ENCODE results near the gene PSORS1C1. TPM values are rescaled to one million over a fixed set of nuclear protein-coding genes. Genes with fewer than 3 reads are reported as not detected.
"Not testable (repeated sequence)": the region's sequence is repeated elsewhere in the genome, so short reads cannot be mapped to it uniquely, and the experiment has no call there.

PSORS1C1 gene, protein sequence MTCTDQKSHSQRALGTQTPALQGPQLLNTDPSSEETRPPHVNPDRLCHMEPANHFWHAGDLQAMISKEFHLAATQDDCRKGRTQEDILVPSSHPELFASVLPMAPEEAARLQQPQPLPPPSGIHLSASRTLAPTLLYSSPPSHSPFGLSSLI
- total RNA-seq, result under 1 TPM in 2 of 6 experiments, not detected in 4; 0.07 to 0.42 TPM
- long read RNA-seq, result 0 reads

- no peak within 1 kb of the TSS for H3K27ac ChIP-seq
- H3K27me3 ChIP-seq, result no peaks in the 10 kb centered on the region
- DNase-seq, result peak in 1 of 3 donors; percentile 44
- TF ChIP-seq POLR2A (IDR thresholded peaks at IDR 0.05) (no peak), CTCF (IDR thresholded peaks at IDR 0.05) (no peak)
- ATAC-seq, result peak in 2 of 4 donors; percentile 30 to 88
- no peak within 1 kb of the TSS for H3K4me3 ChIP-seq
- intact Hi-C loops (cut with DNase I), result no loop called here
- no peaks in the 10 kb centered on the region for H3K36me3 ChIP-seq
- H3K4me1 ChIP-seq, result no peaks in the 10 kb centered on the region
- H3K9me3 ChIP-seq, result no peaks in the 10 kb centered on the region
- 26% methylated on average over 3 of the region's 3 CpGs for WGBS (ENCODE audit: insufficient coverage, low coverage, low lambda C conversion rate, missing lambda C conversion rate)
These were observed at the start of gene PSORS1C1 for GRCh38 chr6:31114541-31114878. TSS of gene PSORS1C1 (plus strand) at chr6:31114800. CDS start at chr6:31129633, 14,833 bp downstream.

DNA sequence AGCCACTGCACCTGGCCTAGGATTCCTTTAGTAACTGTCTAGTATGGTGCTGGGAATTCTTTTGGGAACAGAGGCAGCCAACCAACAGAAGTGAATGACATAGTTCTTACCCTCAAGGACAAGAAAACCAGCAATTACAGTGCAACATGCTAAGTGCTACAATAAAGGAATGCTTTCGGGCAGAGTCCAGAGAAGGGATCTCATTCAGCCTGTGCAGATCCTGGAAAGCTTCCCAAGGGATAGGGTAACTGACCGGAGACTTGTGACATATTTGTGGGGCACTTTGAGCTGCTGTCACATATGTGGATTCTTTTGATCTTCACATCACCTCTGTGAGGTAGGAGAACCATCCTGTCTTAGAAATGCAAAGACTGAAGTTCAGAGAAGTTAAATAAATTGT is 49.0 kb upstream of the PSORS1C1 start:
- Histone ChIP-seq H3K9me3 (no peaks in the 10 kb centered on the region), H3K4me3 (no peak overlapping the region), H3K27ac (no peak overlapping the region), H3K36me3 (no peaks in the 10 kb centered on the region), H3K4me1 (no peaks in the 10 kb centered on the region), H3K27me3 (no peaks in the 10 kb centered on the region)
- WGBS (ENCODE audit: insufficient coverage, low coverage, low lambda C conversion rate, missing lambda C conversion rate), result 17% methylated on average over 1 of the region's 2 CpGs
- ATAC-seq (no peak), DNase-seq (no peak)
- TF ChIP-seq CTCF (IDR thresholded peaks at IDR 0.05), result no peak
- no peak for TF ChIP-seq POLR2A (IDR thresholded peaks at IDR 0.05)
- intact Hi-C loops (cut with DNase I), result loop anchor here in 1 of 2 donors (10.0 kb wide), 1 partner anchor 231 kb away; no protein-coding TSS in a partner anchor

- not testable (repeated sequence) for DNase-seq, H3K4me3 ChIP-seq, H3K27ac ChIP-seq, H3K27me3 ChIP-seq, H3K36me3 ChIP-seq, H3K4me1 ChIP-seq, H3K9me3 ChIP-seq, ATAC-seq
- WGBS (ENCODE audit: insufficient coverage, low coverage, low lambda C conversion rate, missing lambda C conversion rate), result 82% methylated on average over 6 of the region's 32 CpGs
- intact Hi-C loops (cut with DNase I), result loop anchor here in 1 of 2 donors (10.0 kb wide), 1 partner anchor 232 kb away; no protein-coding TSS in a partner anchor
These were observed 47.6 kb upstream of the PSORS1C1 start for GRCh38 chr6:31067028-31067427.

DNA sequence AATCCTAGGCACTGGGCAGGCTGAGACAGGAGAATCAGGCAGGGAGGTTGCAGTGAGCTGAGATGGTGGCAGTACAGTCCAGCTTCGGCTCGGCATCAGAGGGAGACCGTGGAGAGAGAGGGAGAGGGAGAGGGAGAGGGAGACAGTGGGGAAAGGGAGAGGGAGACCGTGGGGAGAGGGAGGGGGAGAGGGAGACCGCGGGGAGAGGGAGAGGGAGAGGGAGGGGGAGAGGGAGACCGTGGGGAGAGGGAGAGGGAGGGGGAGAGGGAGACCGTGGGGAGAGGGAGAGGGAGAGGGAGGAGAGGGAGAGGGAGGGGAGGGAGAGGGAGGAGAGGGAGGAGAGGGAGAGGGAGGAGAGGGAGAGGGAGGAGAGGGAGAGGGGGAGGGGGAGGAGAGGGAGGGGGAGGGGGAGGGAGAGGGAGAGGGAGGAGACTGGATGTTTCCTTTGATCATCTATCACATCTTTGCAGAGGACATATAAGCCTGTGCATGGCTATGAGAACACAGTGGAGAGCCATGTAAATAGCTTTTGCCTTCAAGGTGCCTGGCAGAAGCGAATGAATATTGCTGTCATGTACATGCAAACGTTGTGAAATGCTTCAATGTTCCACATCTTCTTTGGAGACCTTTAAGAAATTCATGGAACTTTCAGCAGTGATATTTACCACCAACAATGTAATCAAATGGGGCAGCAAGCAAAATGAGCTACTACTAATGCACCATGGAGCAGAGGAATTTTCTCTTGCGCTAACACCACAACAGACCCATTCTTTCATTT is 46.5 kb upstream of the PSORS1C1 start:
- not testable (repeated sequence) for H3K27me3 ChIP-seq, H3K36me3 ChIP-seq, DNase-seq, H3K4me3 ChIP-seq, H3K4me1 ChIP-seq, ATAC-seq, H3K9me3 ChIP-seq, H3K27ac ChIP-seq
- intact Hi-C loops (cut with DNase I), result loop anchor here in 1 of 2 donors (10.0 kb wide), 1 partner anchor 233 kb away; no protein-coding TSS in a partner anchor
- WGBS (ENCODE audit: insufficient coverage, low coverage, low lambda C conversion rate, missing lambda C conversion rate), result 75% methylated on average over 10 of the region's 11 CpGs

DNA sequence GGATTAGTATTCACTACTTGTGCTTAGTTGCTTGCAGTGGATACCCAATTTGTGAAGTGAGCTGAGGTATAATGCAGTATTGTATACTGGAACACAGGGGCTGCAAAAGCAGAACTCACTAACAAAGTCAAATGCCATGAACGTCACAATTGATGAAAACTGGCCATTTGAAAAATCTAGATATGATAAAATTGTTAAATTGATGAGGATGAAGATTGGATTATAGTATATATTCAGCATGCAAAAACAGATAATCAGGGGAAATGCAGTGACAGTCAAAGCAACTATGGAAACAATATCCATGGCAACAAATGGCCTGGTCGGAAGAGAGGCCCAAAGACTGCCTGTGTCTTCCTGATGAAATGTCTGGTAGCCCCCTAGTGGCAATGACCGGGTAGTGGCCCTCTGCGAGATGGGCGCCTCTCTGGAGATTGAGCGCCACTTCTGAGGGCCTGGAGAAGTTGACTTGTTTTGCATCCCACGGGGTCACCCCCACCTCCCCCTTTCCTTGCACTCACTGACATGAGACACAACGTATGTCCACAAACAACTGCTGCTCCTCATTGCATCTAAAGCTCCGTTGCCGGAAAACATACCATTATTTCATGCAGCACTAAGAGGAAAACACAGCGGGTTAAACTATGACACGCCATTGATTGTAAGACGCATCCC is 45.8 kb upstream of the PSORS1C1 start:
- ATAC-seq (peak; percentile 89 to 99 (median 95)), DNase-seq (peak; percentile 56 to 77 (median 74))
- Histone ChIP-seq H3K36me3 (no peaks in the 10 kb centered on the region), H3K27me3 (no peaks in the 10 kb centered on the region), H3K4me3 (no peak overlapping the region), H3K4me1 (peaks cover 0 to 6% (median 0%) of the 10 kb centered on the region in 4 donors), H3K27ac (no peak overlapping the region), H3K9me3 (no peaks in the 10 kb centered on the region)
- TF ChIP-seq CTCF (IDR thresholded peaks at IDR 0.05), result peak; percentile 64 to 90 (median 88)
- TF ChIP-seq POLR2A (IDR thresholded peaks at IDR 0.05), result no peak
- WGBS (ENCODE audit: insufficient coverage, low coverage, low lambda C conversion rate, missing lambda C conversion rate), result 52% methylated on average over 13 of the region's 13 CpGs
- intact Hi-C loops (cut with DNase I), result loop anchor here in 1 of 2 donors (10.0 kb wide), 1 partner anchor 234 kb away; no protein-coding TSS in a partner anchor
